HG02852 (cell line): ENCODE results near the gene CHTOP.

Experiments
- ATAC-seq: cut with Tn5 transposase; IDR thresholded peaks from one replicate; pipeline ENCODE4 v1.9.1; 2021; ENCODE audit warnings: mild to moderate bottlenecking, moderate library complexity; ENCODE audit not compliant: unreplicated experiment

CHTOP gene

GRCh38 chr1:153612111-153612754 lies 21.6 kb upstream of the CHTOP start:
- ATAC-seq: no peak

- no peak for ATAC-seq
Observed at GRCh38 chr1:153612755-153613331, 21.0 kb upstream of the CHTOP start, which contains the start of gene S100A16. Gene S100A16, minus strand, starts transcription at chr1:153613137. Its CDS starts 4,986 bp downstream, at chr1:153608151.

GRCh38 chr1:153613406-153613805 lies 20.5 kb upstream of the CHTOP start:
- no peak for ATAC-seq

- ATAC-seq: no peak
Observed at GRCh38 chr1:153614189-153614900, 19.5 kb upstream of the CHTOP start.

- ATAC-seq: no peak
Observed at GRCh38 chr1:153614906-153615305, 19.0 kb upstream of the CHTOP start.

- ATAC-seq: no peak
Observed at GRCh38 chr1:153615406-153615805, 18.5 kb upstream of the CHTOP start.

- no peak for ATAC-seq
Observed at GRCh38 chr1:153616144-153616916, 17.5 kb upstream of the CHTOP start, which contains the start of gene S100A14. Gene S100A14, minus strand, starts transcription at chr1:153616325. Its CDS starts 467 bp downstream, at chr1:153615858.

- no peak for ATAC-seq
Observed at GRCh38 chr1:153616917-153617311, 17.0 kb upstream of the CHTOP start.

GRCh38 chr1:153617663-153618062 lies 16.2 kb upstream of the CHTOP start:
- no peak for ATAC-seq

- ATAC-seq: no peak
Observed at GRCh38 chr1:153619171-153619570, 14.7 kb upstream of the CHTOP start.

GRCh38 chr1:153623101-153623500 lies 10.8 kb upstream of the CHTOP start:
- ATAC-seq: no peak

GRCh38 chr1:153624965-153625611 lies 8.8 kb upstream of the CHTOP start:
- no peak for ATAC-seq

- ATAC-seq: no peak
Observed at GRCh38 chr1:153626477-153626903, 7.4 kb upstream of the CHTOP start.

GRCh38 chr1:153626904-153627714 lies 6.8 kb upstream of the CHTOP start, which contains the start of gene S100A13:
Gene S100A13, minus strand, starts transcription at chr1:153627505. Its CDS starts 1,033 bp downstream, at chr1:153626472.
- no peak for ATAC-seq

- no peak for ATAC-seq
Observed at GRCh38 chr1:153627715-153628626, 5.9 kb upstream of the CHTOP start, which contains the start of gene S100A1. Gene S100A1, plus strand, starts transcription at chr1:153628434. Its CDS starts 2,088 bp downstream, at chr1:153630522.

- no peak for ATAC-seq
Observed at GRCh38 chr1:153628638-153629342, 5.1 kb upstream of the CHTOP start.

- no peak for ATAC-seq
Observed at GRCh38 chr1:153629343-153629665, 4.6 kb upstream of the CHTOP start.

GRCh38 chr1:153629971-153630370 lies 3.9 kb upstream of the CHTOP start:
- ATAC-seq: no peak
